RKO (cell line): ENCODE results near the gene KCNQ1.

Experiments used
- DNase-seq: peaks from one replicate; pipeline ENCODE4 v3.0.0-alpha.2; 2016; ENCODE audit warnings: low spot score

Gene KCNQ1

DNA sequence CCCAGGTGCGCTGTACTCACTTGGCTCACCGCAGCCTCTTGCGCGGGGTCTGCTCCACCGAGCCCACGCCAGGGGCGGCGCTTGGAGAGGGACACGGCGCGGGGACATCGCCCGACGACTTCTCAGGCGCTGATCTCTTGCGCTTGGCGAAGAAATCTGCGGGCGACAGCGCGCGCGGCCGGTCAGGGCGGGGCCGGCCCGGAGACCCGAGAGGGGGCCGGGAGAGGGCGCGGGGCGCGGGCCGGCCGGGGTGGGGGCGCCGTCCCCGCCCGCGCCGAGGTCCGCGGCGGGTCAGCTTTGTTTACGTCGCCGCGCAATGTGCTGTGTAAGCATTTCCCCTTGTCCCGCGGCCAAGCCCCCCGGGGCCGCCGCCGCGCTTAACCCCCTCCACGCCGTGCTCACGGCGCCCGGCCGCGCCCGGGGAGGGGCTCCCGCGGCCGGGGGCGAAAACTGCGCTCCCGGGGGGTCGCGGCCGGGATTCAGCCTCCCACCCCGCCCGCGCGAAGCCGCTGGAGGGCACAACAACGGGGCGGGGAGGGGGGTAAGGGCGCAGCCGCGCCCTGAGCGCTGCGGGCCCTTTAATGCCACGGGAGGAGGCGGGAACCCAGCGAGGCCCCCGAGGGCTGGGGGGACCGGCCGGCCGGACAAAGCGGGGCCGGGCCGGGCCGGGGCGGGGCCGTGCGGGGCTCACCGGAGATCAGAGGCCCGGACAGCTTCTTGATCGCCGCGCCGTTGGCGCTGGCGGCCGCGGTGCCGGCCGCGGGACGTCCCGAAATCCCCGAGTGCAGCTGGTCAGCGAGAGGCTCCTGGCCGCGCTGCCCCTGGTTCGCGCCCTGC, 439.4 kb downstream of the KCNQ1 start:
- DNase-seq, result no peak

DNA sequence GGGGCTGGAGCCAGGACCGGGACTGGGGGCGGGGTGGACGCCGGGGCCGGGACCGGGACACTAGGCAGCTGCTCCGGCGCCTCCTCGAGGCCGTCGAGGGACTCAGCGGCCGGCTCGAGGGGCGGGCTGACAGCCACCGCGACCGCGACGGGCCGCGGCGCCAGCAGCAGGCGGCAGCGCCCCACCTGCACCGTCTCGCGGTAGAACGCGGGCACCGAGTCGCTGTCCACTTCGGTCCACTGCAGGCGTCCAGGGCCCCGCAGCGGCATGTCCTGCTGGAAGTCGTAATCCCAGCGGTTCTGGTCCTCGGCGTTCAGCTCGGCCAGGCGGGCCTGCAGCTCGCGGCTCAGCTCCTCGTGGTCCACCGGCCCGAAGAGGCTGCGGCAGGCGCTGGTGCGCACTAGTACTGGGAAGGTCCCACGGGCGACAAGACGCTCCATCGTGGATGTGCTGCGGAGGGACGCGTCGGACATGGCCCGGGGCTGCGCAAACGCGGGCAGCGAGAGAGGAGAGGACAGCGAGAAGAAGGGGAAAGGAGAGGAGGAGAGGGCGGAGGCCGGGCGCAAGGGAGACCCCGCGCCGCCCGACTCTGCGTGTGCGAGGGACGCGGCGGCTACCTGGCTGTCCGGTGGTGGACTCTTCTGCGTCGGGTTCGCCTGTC, 440.3 kb downstream of the KCNQ1 start:
- DNase-seq, result peak; percentile 63

GRCh38 chr11:2885678-2886081, 440.9 kb downstream of the KCNQ1 start, which contains the start of gene CDKN1C:
TSS of gene CDKN1C (minus strand) at chr11:2885775. CDS start at chr11:2885456, 319 bp downstream.
- DNase-seq, result peak; percentile 88

DNA sequence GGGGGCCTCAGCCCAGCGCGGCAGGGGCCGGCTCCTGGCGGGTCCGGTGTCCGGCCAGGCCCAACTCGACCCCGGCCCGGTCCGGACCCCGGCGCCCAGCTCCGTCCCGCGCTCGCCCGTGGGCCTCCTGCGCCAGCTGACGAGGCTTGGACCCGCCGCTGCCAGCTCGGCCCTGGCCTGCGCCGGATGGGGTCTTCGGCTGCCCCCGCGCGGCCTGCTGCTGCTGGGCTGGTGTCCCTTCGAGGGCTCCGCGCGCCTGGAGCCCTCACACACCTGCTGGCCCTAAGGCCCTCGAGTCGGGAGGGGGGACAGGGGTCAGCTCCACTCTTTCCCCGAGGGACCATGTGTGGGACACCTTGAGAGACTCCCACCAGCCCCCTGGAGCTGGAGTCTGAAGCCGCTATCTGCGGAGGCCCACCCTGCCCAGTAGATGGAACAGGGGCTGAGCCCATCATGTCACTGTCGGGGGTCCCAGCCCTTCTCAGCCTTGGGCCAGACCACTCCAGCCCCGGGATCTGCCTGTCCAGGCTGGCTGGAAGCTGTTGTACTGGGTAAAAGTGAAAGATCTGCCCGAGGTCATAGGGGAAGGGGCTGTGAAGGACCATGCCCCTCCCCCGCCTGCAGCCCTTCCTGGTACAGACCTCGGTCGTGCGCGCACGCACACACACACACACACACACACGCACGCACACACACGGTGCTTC, 441.5 kb downstream of the KCNQ1 start:
- DNase-seq, result no peak

DNA sequence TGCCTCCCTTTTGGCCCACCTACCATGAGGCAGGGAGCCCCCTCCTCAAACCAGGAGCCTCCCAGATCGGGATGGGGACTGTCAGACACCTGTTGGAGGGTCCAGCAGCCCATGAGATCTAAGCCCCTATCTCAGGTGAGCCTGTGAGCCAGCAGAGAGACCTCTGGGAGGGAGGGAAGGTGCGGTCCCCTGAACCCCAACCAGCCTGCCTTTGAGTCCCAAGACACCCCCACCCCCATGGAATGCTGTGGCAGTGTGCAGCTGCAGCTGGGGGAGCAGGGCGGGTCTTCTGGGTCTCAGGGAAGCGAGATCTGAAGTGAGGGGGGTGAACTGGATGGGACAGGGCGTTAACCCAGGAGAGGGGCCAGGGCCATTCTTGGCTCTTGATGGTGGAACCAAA, 442.1 kb downstream of the KCNQ1 start:
- no peak for DNase-seq

DNA sequence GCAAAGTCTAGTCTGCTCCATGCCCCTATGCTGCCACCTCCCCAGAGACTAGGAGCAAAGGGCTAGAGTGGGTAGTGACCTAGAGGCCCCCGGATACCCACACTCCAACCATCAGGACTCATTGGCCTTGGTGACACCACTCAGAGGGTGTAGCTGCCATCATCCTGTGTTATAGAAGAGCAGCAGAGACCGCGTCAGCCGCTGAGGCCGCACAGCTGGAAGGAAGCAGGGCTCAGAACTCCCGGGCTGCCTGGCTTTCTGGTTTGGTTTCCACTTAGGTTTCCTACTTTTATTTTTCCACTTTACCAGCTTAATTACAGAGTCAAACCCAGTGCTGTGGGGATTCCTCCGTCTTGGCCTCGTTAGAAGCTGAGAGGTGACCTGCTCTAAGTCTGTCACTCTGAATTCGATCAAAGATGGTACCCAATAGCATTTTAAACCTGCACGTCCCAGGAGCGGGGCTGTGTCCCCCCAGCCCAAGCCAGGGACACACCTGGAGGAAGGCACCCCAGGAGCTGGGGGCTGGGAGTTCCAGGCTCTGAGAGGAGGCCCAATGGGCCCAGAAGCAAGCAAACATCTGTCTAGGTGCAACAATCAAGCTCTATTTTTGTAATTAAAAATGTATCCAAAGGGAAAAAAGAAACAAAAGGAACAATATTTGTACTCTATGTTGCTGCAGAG, 442.8 kb downstream of the KCNQ1 start:
- DNase-seq, result no peak

DNA sequence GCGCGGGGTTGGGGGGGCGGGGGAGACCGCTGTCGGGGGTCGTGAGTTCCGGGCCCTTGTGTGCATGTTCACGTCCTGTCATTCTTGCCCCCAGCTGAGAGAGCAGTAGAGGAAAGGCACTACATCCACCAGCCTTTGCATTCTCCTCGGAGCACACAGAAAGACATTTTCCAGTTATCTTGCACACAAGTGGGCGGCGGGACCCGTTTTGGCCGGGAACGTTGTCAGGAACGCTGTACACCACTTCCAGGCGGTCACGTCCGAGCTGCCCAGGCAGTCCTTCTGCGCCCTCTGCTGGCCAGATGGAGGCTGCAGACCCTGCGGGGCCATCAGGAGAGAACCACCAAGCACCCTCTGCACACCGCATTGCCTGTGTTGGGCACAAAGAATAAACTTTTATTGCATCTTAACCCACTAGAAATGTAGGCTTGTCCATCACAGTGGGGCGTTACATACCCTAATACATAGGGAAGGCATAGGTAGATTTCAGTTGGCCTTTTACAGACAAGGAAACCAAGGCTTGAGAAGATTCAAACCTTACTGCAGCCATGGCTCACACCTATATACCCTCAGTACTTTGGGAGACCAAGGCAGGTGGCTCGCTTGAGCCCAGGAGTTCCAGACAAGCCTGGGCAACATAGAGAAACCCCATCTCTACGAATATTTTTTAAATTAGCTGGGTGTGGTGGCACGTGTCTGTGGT, 443.6 kb downstream of the KCNQ1 start:
- DNase-seq, result peak; percentile 84

DNA sequence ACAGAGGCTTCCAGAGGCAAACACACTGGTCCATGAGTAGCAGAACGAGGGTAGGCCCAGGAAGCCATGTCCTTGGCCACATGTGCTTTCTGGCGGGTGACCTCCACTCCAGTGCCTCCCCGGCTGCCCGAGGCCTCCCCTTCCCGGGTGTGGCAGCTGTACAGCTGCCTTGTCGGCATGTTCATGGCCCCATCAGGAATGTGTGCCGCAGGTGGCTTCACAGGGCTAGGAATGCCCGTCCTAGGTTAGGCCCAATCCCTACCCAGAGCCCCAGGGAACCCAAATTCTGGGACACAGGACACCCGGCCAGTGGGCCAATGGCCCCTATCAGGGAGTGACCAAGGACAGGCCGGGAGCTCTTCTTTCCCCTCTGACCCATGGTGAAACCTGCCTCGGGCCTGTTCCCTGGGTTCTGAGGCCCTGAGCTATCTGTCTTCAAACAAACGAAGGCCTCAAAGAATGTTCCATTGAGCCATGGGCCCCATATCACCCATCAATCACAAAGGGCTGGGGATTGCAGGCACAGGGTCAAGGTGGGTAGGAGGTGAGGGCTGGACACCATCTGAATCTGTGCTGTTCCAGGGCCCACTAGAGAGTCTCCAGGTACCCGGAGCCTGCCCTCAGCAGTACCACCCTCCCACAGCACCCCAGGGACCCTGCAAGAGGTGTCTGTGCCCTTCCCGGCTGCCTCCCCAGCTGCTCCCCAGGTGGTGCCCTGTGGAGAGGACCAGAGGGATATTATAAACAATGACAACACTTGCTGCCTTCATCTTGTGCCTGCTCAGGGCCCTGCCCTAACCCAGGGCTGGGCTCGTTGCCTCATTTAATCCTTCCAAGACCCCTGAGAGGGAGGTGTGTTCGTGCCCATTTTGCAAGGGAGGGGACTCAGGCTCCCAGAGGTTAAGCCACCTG, 444.8 kb downstream of the KCNQ1 start:
- no peak for DNase-seq

GRCh38 chr11:2890466-2891294, 445.9 kb downstream of the KCNQ1 start:
- DNase-seq, result no peak

GRCh38 chr11:2891326-2892214, 446.8 kb downstream of the KCNQ1 start:
- DNase-seq, result peak; percentile 50

DNA sequence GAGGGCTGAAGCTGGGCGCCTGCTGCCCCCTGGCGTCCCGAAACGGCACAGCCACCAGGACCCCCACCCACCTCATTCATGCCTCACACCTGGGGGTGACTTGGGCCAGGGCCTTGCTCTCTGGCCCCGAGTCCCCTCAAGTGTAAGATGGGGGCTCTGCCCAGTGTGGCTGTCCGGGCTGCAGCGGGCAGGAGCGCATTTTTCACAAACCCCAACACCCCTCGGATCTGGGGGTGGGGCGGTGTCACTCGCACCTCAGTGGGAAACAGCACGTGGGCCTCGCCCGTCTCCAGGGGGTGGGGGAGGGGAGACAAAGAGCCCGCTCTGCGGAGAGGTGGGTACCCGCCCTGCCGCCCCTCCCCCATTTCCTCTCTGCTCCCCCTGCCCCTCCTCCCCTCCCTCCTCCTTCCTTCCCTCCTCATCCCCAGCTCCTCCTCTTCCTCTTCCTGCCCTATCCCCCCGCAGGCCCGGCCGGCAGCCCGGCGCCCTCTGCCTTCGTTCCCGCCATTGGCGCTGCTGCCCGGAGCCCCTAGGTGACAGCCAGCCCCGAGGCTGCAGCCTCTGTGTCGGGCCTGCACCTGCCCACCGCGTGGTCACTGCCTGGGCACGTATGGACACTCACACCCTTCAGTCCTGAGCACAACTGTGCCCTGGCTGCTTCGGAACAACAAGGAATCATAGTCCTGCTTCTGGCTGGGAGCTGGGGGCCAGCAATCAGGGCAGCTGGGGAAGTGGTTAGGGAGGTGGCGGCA, 447.6 kb downstream of the KCNQ1 start:
- peak; percentile 55 for DNase-seq

- DNase-seq, result peak; percentile 49
Observed at GRCh38 chr11:2892967-2893528, 448.2 kb downstream of the KCNQ1 start.

- DNase-seq, result no peak
Observed at GRCh38 chr11:2893935-2894334, 449.1 kb downstream of the KCNQ1 start.

GRCh38 chr11:2896047-2896446, 451.2 kb downstream of the KCNQ1 start:
- no peak for DNase-seq

GRCh38 chr11:2897048-2897447, 452.2 kb downstream of the KCNQ1 start:
- no peak for DNase-seq

DNA sequence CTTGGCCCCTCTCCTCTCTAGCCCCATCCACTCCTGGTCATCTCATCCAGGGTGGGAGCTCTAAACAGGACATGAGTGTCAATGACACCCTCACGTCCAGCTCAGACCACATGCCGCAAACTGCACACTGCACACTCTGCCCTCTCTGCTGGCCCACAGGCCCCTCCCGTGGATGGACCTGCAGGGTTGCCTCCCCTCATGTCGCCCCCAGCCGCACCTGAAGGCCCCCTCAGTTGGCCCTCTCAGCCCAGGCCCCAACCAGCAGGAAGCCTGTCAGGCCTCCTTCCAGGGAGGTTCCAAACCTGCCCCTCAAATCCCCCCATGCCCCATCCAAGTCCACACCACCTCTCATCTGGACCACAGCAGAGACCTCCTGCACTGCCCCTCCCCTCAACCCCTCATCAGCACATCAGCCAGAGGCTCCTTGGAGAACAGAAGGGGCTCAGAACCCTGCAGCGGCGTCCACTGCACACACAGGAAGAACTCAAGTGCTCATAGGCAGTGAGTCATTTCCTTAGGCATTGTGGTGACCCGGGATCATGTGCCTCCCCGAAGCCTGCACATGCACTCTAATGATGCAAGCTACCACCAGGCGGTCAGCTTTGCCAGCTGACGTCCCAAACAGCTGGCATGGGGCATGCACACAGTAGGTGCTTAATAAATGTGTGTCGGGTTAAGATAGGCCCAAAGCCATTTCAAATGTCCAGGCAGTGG, 453.7 kb downstream of the KCNQ1 start:
- DNase-seq, result peak; percentile 97
